HUES64 (cell line): ENCODE data around the gene ODF2.
A peak's percentile ranks its signal among the peaks of the same experiment; 100 is the strongest.
"Not testable (repeated sequence)": the region's sequence is repeated elsewhere in the genome, so short reads cannot be mapped to it uniquely, and the experiment has no call there.

Experiments
- H3K27ac ChIP-seq: 2 replicates; pipeline ENCODE4 v1.7.0; 2013; ENCODE audit warnings: low read depth, low read length, inconsistent platforms
- H3K27me3 ChIP-seq: 2 replicates; pipeline ENCODE4 v1.6.1; 2013; ENCODE audit warnings: mild to moderate bottlenecking, low read length; ENCODE audit not compliant: insufficient read depth
- H3K36me3 ChIP-seq: 2 replicates; pipeline ENCODE4 v1.6.1; 2013; ENCODE audit warnings: mild to moderate bottlenecking, low read length; ENCODE audit not compliant: insufficient read depth
- H3K4me1 ChIP-seq: 2 replicates; pipeline ENCODE4 v1.6.1; 2013; ENCODE audit warnings: mild to moderate bottlenecking, low read length, moderate library complexity; ENCODE audit not compliant: insufficient read depth
- H3K4me3 ChIP-seq: 2 replicates; pipeline ENCODE4 v1.5.1; 2013; ENCODE audit warnings: mild to moderate bottlenecking, low read length, moderate library complexity
- H3K9ac ChIP-seq: 2 replicates; pipeline ENCODE4 v1.6.1; 2013; ENCODE audit warnings: mild to moderate bottlenecking, low read depth, low read length
- H3K9me3 ChIP-seq: 2 replicates; pipeline ENCODE4 v1.6.1; 2013; ENCODE audit warnings: low read depth, low read length; ENCODE audit not compliant: insufficient read depth
- WGBS: fragments of 150-250, 120-280 bp; methylation state at CpG from one replicate; pipeline ENCODE4 v1.1.7; 2013; ENCODE audit warnings: missing lambda C conversion rate; 5-methylcytosine and 5-hydroxymethylcytosine counted together

Gene ODF2

GRCh38 chr9:128416014-128416413 is 39.8 kb upstream of the ODF2 start:
- Histone ChIP-seq H3K27me3 (peaks cover 92% of the 10 kb centered on the region), H3K27ac (no peak overlapping the region)
- WGBS = 87% methylated on average over 6 of the region's 6 CpGs

GRCh38 chr9:128416432-128417019 is 39.3 kb upstream of the ODF2 start:
- Histone ChIP-seq H3K4me3 (no peak overlapping the region), H3K27me3 (peaks cover 92% of the 10 kb centered on the region), H3K4me1 (peaks cover 9% of the 10 kb centered on the region; the same call in 1 of the 2 replicates), H3K36me3 (no peaks in the 10 kb centered on the region), H3K9me3 (no peaks in the 10 kb centered on the region), H3K9ac (no peak overlapping the region), H3K27ac (no peak overlapping the region)
- WGBS = 86% methylated on average over 6 of the region's 6 CpGs

More at GRCh38 chr9:128416014-128416413, 39.8 kb upstream of the ODF2 start:
- Histone ChIP-seq H3K9ac (no peak overlapping the region), H3K9me3 (no peaks in the 10 kb centered on the region), H3K36me3 (no peaks in the 10 kb centered on the region), H3K4me1 (peaks cover 9% of the 10 kb centered on the region; the same call in 1 of the 2 replicates), H3K4me3 (no peak overlapping the region)

DNA sequence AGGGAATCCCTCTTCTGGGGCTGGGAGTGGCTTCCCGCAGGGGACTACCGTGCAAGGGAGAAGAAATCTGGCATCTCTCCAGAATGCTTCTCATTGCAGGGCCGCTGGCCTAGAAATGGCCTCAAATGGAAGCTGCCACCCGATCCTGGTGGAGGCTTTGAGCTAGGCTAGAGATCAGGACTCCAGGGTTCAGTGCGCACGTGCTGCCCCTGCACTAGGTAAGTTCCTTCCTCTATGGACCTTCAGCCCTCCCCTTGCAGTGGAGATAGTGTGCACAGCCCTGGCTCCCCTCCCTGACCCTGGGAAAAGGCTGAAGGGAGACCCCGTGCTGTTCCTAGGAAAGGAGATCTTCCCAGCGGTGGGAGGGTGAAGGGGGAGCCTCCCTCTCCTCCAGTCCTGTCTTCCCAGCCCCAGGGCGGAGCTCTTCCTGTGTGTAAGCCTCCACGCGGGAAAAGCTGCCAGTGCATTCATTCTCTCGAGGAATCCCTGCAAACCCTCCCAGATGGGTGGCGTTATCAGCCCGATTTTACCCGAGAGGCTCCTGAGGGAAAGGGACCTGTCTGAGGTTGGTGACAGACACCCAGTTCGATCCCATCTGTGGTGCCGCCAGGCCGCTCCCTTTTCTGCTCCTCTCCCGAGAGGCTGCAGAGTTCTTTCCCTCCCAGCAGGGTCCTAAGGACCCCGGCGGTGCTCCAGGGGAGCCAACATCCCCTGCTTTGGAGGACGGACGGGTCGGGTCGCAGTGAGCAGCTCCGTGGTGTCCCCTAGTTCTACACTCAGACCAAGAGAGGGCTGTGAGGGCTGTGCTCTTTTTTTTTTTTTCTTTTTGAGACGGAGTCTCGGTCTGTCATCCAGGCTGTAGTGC is 36.5 kb upstream of the ODF2 start:
- Histone ChIP-seq H3K27me3 (peaks cover 90% of the 10 kb centered on the region), H3K9me3 (no peaks in the 10 kb centered on the region), H3K9ac (no peak overlapping the region), H3K4me3 (peak overlapping the region; percentile 16; the same call in 1 of the 2 replicates), H3K4me1 (0 out of 2 replicates have a peak, but pooled peaks cover 5% of the 10 kb centered on the region), H3K27ac (no peak overlapping the region), H3K36me3 (no peaks in the 10 kb centered on the region)
- 19% methylated on average over 27 of the region's 28 CpGs for WGBS

GRCh38 chr9:128420060-128420650 is 35.7 kb upstream of the ODF2 start:
- Histone ChIP-seq H3K9ac (no peak overlapping the region), H3K27me3 (peaks cover 81% of the 10 kb centered on the region), H3K9me3 (no peaks in the 10 kb centered on the region), H3K36me3 (no peaks in the 10 kb centered on the region), H3K4me1 (0 out of 2 replicates have a peak, but pooled peaks cover 5% of the 10 kb centered on the region), H3K27ac (no peak overlapping the region), H3K4me3 (peak overlapping the region; percentile 75)
- WGBS = under 1% methylated on average over 59 of the region's 59 CpGs

DNA sequence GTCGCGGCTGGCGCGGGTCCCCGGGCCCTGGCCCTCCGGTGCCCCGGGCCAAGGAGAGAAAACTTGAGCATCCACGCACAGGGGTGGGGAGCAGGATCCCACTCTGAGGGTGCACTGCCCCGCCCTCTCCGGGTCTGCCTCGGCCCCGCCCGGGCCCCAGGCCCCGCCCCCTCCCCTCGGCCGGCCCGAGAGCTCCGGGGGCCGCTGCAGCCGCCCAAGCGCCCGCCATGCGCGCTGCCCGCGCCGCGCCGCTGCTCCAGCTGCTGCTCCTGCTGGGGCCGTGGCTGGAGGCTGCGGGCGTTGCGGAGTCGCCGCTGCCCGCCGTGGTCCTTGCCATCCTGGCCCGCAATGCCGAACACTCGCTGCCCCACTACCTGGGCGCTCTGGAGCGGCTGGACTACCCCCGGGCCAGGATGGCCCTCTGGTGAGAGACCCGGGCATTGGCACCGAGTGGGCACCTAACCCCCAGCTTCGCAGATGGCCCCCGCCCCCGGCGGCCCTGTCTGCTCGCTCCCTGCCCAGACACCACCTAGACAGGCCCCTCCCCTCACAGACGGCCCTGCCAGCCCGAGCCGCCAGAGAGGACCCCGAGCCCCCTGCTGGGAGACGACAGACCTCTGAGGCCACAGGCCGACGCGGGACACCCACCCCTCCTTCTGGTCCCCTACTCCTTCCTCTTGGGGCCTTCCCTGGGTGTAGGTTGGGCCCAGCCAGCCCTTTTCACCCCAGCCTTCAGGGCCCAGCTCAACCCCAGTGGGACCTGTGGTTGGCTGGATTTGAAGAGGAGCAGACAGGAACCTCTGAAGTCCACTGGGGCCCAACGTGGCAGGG is 34.9 kb upstream of the ODF2 start, which contains the start of gene CERCAM:
Gene CERCAM, plus strand, starts transcription at position 207 of the 831 bp plus-strand sequence. Its CDS starts 21 bp downstream, at position 228.
- H3K27me3 ChIP-seq = peaks cover 76% of the 10 kb centered on the region
- H3K36me3 ChIP-seq = no peaks in the 10 kb centered on the region
- H3K4me3 ChIP-seq = peak within 1 kb of the TSS; percentile 75
- peak within 1 kb of the TSS; percentile 40; the same call in 1 of the 2 replicates for H3K9ac ChIP-seq
- under 1% methylated on average over 59 of the region's 59 CpGs for whole genome bisulfite sequencing
- no peaks in the 10 kb centered on the region for H3K9me3 ChIP-seq
- no peak within 1 kb of the TSS for H3K27ac ChIP-seq
- 0 out of 2 replicates have a peak, but pooled peaks cover 5% of the 10 kb centered on the region for H3K4me1 ChIP-seq

DNA sequence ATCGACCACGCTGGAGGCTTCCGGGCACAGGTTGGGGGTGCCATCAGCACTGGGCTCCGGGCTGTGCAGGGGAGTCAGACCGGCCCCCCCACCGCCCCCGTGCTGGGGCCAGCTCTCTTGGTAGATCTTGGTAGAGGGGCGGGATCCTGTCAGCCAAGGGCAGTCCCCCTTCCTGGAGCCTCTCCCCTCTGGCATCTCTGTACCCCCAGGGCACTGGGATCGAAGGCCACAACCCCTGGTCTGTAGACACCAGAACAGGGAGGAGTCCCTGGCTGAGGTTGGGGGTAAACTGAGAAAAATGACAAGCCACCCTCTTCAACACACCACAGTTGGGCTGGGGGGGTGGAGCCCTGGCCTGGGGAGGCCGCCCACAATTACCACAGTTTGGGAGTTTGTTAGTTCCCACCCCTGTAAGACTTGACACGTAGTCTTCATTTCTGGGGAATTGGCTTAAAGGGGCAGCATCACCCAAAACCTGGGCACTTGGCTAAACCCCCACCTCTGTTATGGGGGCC is 34.3 kb upstream of the ODF2 start:
- Histone ChIP-seq H3K9ac (no peak overlapping the region), H3K36me3 (no peaks in the 10 kb centered on the region), H3K27me3 (peaks cover 69% of the 10 kb centered on the region), H3K4me1 (no peaks in the 10 kb centered on the region), H3K9me3 (no peaks in the 10 kb centered on the region), H3K4me3 (peak overlapping the region; percentile 75), H3K27ac (no peak overlapping the region)
- WGBS = 55% methylated on average over 11 of the region's 11 CpGs

GRCh38 chr9:128422022-128422782 is 33.6 kb upstream of the ODF2 start:
- not testable (repeated sequence) for H3K4me3 ChIP-seq, H3K27ac ChIP-seq, H3K9me3 ChIP-seq, H3K9ac ChIP-seq, H3K4me1 ChIP-seq, H3K36me3 ChIP-seq
- peaks cover 62% of the 10 kb centered on the region for H3K27me3 ChIP-seq
- WGBS = 92% methylated on average over 13 of the region's 13 CpGs

GRCh38 chr9:128422783-128423150 is 33.0 kb upstream of the ODF2 start:
- no peak overlapping the region for H3K9ac ChIP-seq
- no peak overlapping the region for H3K27ac ChIP-seq

DNA sequence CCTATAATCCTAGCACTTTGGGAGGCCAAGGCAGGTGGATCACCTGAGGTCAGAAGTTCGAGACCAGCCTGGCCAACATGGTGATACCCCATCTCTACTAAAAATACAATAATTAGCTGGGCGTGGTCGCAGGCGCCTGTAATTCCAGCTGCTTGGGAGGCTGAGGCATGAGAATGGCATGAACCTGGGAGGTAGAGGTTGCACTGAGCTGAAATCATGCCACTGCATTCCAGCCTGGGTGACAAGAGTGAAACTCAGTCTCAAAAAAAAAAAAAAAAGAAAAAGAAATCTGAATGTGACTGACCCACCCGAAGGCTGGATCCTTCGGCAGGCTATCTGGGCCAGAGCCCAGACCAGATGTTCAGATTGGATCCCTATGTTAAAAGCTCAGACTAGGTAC is 32.5 kb upstream of the ODF2 start:
- not testable (repeated sequence) for H3K9me3 ChIP-seq, H3K27ac ChIP-seq, H3K4me3 ChIP-seq, H3K4me1 ChIP-seq, H3K9ac ChIP-seq, H3K36me3 ChIP-seq
- WGBS = 94% methylated on average over 6 of the region's 6 CpGs
- H3K27me3 ChIP-seq = peaks cover 51% of the 10 kb centered on the region

More at GRCh38 chr9:128422783-128423150, 33.0 kb upstream of the ODF2 start:
- Histone ChIP-seq H3K4me1 (no peaks in the 10 kb centered on the region), H3K36me3 (no peaks in the 10 kb centered on the region), H3K4me3 (no peak overlapping the region), H3K9me3 (no peaks in the 10 kb centered on the region), H3K27me3 (peaks cover 57% of the 10 kb centered on the region)
- 91% methylated on average over 5 of the region's 5 CpGs for WGBS

DNA sequence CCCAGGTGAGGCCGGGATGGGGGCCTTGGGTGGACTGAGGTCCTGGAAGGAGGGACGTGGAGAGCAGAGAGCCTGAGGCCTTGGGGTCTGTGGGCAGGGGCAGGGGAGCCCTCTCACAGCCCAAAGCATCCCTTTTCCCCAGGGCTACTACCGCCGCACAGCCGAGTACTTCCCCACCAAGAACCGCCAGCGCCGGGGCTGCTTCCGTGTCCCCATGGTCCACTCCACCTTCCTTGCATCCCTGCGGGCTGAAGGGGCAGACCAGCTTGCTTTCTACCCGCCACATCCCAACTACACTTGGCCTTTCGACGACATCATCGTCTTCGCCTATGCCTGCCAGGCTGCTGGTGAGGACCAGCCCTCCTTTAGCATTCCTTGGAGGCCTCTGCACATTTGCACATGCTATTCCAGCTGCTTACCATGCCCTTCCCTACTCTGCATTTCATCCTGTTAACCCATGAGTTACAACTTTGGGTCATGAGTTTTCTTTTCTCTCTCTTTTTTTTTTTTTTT is 31.5 kb upstream of the ODF2 start:
- no peaks in the 10 kb centered on the region for H3K9me3 ChIP-seq

More for the DNA sequence above, 31.5 kb upstream of the ODF2 start:
- 91% methylated on average over 15 of the region's 15 CpGs for WGBS
- Histone ChIP-seq H3K9ac (no peak overlapping the region), H3K36me3 (no peaks in the 10 kb centered on the region), H3K27ac (no peak overlapping the region), H3K4me3 (no peak overlapping the region), H3K4me1 (no peaks in the 10 kb centered on the region), H3K27me3 (peaks cover 41% of the 10 kb centered on the region)
